Spleen (tissue), 7 donors: ENCODE results near the gene TES.

Source experiments
- CTCF ChIP-seq, 11 experiments: fragments of 200-600 bp in 7 of 11; fragments of 450-650 bp in 4 of 11; sonication (generic) in 4 of 11; IDR thresholded peaks in 8 of 11; conservative IDR thresholded peaks in 3 of 11; 1 replicate in 7 of 11; 2 replicates in 4 of 11; pipeline versions ENCODE4 v1.4.0 to v1.8.0; 2016 to 2021; ENCODE audit warnings: antibody characterized with exemption in 11 of 11, inconsistent platforms in 4 of 11, mild to moderate bottlenecking in 1 of 11
- POLR2AphosphoS5 ChIP-seq, 3 donors: sonication (generic); formaldehyde crosslinking; IDR thresholded peaks; one replicate each; pipeline ENCODE4 v1.5.1; 2017; ENCODE audit warnings: antibody characterized with exemption in 3 of 3
- donor health status: DM: no; HTN: no; CAD: no; lungs with moderate emphysema.
- donor health status: DM: no; HTN: no; CAD: no.
- donor health status: DM: no; HTN: no; CAD: no.

GRCh38 chr7:116231543-116231942, 21.2 kb downstream of the TES start:
- no peak for TF ChIP-seq CTCF (IDR thresholded peaks at IDR 0.05 in 8 of 11, conservative IDR thresholded peaks at IDR 0.05 in 3 of 11)
- no peak for TF ChIP-seq POLR2AphosphoS5 (IDR thresholded peaks at IDR 0.05)
